Activated CD4-positive, alpha-beta T cell treated with anti-CD3 and anti-CD28 coated beads, Interleukin-2, Interleukin-4, amounts not matched to agents 100 ng/mL and 50 ng/mL, durations not matched to agents 16 hours and 8 hours (primary cell): Measurements from ENCODE around the gene MARK2.

Source experiments
- DNase-seq: peaks from one replicate; pipeline ENCODE4 v3.0.0-alpha.2; 2020; ENCODE audit warnings: low spot score

Gene MARK2

GRCh38 chr11:63929616-63930015 lies 90.7 kb downstream of the MARK2 start:
- DNase-seq: no peak

- DNase-seq: no peak
Measured at GRCh38 chr11:63931045-63931444, 92.1 kb downstream of the MARK2 start.

DNA sequence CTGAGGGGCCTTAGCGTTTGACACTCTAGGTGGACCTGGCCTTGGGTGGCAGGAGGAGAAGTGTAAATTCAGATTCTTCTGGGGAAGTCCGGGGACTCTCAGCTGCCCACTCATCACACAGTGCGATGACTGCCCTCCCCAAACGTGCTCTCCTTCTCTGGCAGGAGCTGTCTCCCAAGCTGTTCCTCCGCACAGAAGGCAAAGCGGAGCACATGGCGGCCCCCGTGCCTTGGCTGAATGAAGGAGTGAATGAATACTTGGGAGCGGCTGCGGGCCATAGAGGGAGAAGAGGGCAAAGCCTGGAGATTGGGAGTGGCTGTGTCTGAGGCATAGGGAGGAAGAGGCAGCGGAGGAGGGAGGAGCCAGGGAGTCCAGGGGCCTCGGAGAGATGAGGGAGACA lies 93.0 kb downstream of the MARK2 start:
- DNase-seq: no peak

- no peak for DNase-seq
Measured at GRCh38 chr11:63933459-63933858, 94.5 kb downstream of the MARK2 start.

GRCh38 chr11:63937713-63938478 lies 99.0 kb downstream of the MARK2 start:
- DNase-seq: no peak

- DNase-seq: peak; percentile 97
Measured at GRCh38 chr11:63938479-63939396, 99.8 kb downstream of the MARK2 start, which contains the start of gene NAA40. NAA40 (plus strand) TSS chr11:63939002; CDS start chr11:63939097, 95 bp downstream.

DNA sequence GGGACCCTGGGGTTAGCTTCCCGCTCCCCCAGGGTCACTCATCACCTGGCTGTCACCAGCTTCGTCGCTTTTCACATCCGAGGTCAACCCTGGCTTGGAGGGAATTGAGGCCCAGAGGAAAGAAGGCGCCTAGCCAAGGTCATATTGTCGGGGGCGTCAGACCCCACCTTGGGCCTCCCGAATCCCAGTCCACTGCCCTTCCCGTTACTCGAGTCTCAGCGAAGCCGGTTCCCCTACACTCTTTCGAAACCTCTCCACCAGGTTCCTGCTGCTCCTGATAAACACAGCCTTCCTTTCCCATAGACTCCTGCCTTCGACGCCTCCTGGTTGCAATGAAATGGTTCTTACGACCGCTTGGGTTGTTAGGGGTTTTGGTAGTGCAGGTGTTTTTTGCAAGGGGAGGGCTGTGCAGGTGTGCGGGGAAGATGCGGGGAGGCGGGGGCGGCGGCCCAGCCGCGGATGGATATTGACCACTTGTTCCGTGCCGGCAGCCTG lies 100.5 kb downstream of the MARK2 start:
- no peak for DNase-seq

GRCh38 chr11:63940786-63941185 lies 101.9 kb downstream of the MARK2 start:
- DNase-seq: no peak

- no peak for DNase-seq
Measured at GRCh38 chr11:63941901-63942300, 103.0 kb downstream of the MARK2 start.

DNA sequence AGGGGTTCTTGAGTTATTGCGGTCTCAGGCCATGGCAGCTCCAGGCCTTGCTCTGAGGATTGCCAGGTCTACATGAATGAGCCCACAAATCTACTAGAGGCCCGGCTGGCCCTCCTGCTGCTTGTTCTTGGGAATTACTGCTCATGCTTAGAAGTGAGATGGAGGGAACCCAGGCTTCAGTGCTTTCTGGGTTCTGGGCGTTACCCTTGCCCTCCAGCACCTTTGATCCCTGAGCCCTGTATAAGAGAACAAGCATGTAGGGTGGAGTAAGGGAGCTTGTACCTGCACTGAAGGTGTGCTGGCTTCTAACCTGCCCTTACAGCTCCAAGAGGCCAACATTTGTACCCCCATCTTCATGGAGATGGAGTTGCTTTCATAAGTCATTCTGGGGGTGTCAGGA lies 103.9 kb downstream of the MARK2 start:
- no peak for DNase-seq

DNA sequence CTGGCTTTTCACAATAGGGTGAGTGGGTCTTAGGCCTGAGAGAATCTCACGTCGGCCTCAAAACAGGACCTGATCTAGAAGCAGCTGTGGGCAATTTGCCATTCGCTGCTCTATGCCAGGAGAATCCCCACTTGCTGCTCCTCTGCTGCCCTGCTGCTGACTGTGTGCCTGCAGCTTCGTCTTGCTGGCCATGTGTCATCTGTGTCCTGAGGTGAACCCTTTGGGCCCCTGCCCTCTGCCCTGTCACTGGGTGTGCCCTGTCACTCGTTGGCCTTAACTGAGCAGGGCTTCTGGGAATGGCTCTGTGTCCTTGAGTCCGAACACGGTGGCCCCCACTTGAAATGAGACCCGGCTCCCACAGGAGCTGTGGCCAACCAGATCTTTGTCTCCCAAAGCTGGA lies 106.1 kb downstream of the MARK2 start:
- no peak for DNase-seq

- DNase-seq: peak; percentile 45
Measured at GRCh38 chr11:63945477-63946163, 106.7 kb downstream of the MARK2 start.

- peak; percentile 37 for DNase-seq
Measured at GRCh38 chr11:63951779-63952536, 113.0 kb downstream of the MARK2 start.

DNA sequence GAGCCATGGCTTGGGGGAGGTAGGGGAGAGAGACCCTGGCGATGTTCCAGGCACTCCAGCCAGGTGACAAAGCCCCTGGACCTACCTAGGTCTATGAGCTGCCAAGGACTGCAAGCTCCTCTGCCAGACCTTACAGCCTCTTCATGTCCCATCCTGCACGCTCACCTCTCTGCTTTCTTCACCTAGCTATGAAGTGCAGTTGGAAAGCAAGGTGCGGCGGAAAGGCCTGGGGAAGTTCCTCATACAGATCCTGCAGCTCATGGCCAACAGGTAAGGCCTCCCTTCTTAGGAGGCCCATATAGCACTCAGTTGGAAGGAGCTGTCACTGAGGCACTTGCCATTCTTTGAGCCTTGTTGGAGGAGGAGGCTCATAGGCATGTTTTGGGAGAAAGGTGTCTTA lies 113.7 kb downstream of the MARK2 start:
- no peak for DNase-seq

DNA sequence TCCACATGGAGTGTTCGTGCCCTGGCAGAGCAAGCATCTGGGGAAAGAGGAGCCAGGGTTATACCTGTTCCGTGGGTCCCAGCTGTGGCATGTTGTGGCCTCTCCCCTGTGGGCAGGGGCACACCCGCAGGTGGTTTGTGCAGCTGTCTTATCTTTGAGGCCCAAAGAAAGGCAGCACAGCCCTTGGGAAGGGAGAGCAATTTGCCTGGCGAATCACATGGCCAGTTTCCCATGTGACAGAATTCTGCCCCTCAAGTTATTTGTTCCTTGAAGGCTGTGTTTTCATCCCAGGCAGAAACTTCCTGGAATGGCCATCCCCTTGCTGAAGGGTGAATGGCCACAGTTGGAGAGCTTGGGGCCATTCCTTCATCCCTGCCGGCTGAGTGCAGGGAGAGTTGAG lies 119.1 kb downstream of the MARK2 start:
- DNase-seq: no peak
